22Rv1 (cell line): ENCODE results near the gene GGT6.

Source experiments
- CTCF ChIP-seq: fragments of 450-650 bp; IDR thresholded peaks from 2 replicates; pipeline ENCODE4 v1.5.1; 2017; ENCODE audit warnings: mild to moderate bottlenecking
- ZFX ChIP-seq: fragments of 450-650 bp; IDR thresholded peaks from 2 replicates; pipeline ENCODE4 v1.6.1; 2017; ENCODE audit warnings: antibody characterized with exemption, borderline replicate concordance

- TF ChIP-seq CTCF = 0 out of 2 replicates have a peak, but pooled peaks have one; percentile 11
- TF ChIP-seq ZFX = no peak
Observed at GRCh38 chr17:4584101-4584916, 23.9 kb upstream of the GGT6 start, which contains the start of gene SMTNL2.
